IPS-20b (cell line): ENCODE measurements around the gene CSNK2A1.

Experiments
- H3K27ac ChIP-seq: one replicate; pipeline ENCODE4 v1.5.1; 2013; ENCODE audit warnings: low read length
- H3K27me3 ChIP-seq: 2 replicates; pipeline ENCODE4 v1.6.1; 2013; ENCODE audit warnings: mild to moderate bottlenecking, low read length, inconsistent platforms; ENCODE audit not compliant: insufficient read depth
- H3K36me3 ChIP-seq: 2 replicates; pipeline ENCODE4 v1.6.1; 2013; ENCODE audit warnings: low read depth, mild to moderate bottlenecking, inconsistent platforms, low read length, moderate library complexity; ENCODE audit not compliant: insufficient read depth
- H3K4me1 ChIP-seq: 2 replicates; pipeline ENCODE4 v1.6.1; 2013; ENCODE audit warnings: mild to moderate bottlenecking, control low read depth, inconsistent platforms, low read length, moderate library complexity; ENCODE audit not compliant: insufficient read depth
- H3K4me3 ChIP-seq: 2 replicates; pipeline ENCODE4 v1.5.1; 2013; ENCODE audit warnings: mild to moderate bottlenecking, low read length, inconsistent platforms
- H3K9ac ChIP-seq: 2 replicates; pipeline ENCODE4 v1.6.1; 2013; ENCODE audit warnings: low read depth, mild to moderate bottlenecking, inconsistent platforms, low read length, moderate library complexity
- H3K9me3 ChIP-seq: 2 replicates; pipeline ENCODE4 v1.6.1; 2013; ENCODE audit warnings: mild to moderate bottlenecking, low read depth, low read length, inconsistent platforms; ENCODE audit not compliant: insufficient read depth

The CSNK2A1 gene

GRCh38 chr20:507006-507758 lies 36.4 kb downstream of the CSNK2A1 start:
- H3K27me3 ChIP-seq = no peaks in the 10 kb centered on the region
- H3K9me3 ChIP-seq = no peaks in the 10 kb centered on the region
- H3K27ac ChIP-seq = no peak overlapping the region
- H3K4me3 ChIP-seq = no peak overlapping the region
- H3K36me3 ChIP-seq = peaks cover 75% of the 10 kb centered on the region
- no peak overlapping the region for H3K9ac ChIP-seq
- no peaks in the 10 kb centered on the region for H3K4me1 ChIP-seq

GRCh38 chr20:504632-505075 lies 38.9 kb downstream of the CSNK2A1 start:
- no peaks in the 10 kb centered on the region for H3K9me3 ChIP-seq
- H3K36me3 ChIP-seq = peaks cover 90% of the 10 kb centered on the region
- H3K4me3 ChIP-seq = no peak overlapping the region
- no peaks in the 10 kb centered on the region for H3K27me3 ChIP-seq
- no peak overlapping the region for H3K9ac ChIP-seq
- H3K27ac ChIP-seq = no peak overlapping the region
- no peaks in the 10 kb centered on the region for H3K4me1 ChIP-seq

DNA sequence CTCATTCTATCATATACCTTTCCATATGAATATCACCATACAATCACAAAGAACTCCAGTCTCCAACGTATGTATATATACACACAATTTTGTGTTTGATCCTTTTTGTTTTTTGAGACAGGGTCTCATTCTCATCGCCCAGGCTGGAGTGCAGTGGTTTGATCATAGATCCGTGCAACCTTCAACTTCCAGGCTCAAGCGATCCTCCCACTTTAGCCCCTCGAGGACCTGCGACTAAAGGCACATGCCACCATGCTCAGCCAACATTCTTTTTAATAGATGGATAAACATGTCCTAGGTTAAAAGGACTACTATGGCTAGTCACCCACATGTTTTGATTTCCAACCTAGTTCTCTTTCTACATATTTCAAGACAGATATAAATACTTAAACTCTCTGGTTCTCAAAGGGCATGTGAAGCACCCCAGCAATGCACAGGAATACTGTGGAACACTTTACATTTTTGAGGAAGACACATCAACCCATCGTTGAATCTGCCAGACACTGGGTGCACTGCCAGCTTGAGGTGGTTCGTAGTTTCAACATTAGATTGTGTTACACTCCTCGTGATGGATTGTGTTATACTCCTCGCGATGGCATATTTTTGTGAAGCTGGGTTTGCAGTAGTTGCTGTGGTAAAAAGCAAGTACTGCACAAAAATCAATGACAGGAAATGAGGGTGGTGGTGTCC lies 40.4 kb downstream of the CSNK2A1 start:
- H3K36me3 ChIP-seq = peaks cover 90% of the 10 kb centered on the region
- H3K4me1 ChIP-seq = no peaks in the 10 kb centered on the region
- H3K9me3 ChIP-seq = no peaks in the 10 kb centered on the region
- H3K9ac ChIP-seq = no peak overlapping the region
- no peak overlapping the region for H3K27ac ChIP-seq
- no peak overlapping the region for H3K4me3 ChIP-seq
- H3K27me3 ChIP-seq = no peaks in the 10 kb centered on the region

DNA sequence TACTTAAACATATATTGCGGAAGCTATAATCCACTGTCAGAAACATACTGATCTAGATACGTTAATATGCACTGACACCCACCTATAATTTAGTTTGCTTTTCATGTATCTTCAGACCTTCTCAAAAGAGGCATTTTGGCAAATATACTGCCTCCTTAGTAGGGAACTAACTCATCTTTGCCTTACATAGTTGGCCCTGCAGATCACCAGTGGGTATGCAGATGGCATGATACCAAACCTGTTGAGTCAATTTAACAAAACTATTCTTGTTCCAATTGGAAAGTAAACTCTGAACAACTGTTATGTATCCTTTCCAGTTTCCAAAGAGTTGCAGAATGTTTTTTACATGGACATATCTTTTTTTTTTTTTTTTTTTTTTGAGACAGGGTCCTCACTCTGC lies 45.6 kb downstream of the CSNK2A1 start:
- Histone ChIP-seq H3K4me3 (no peak overlapping the region), H3K27ac (no peak overlapping the region), H3K4me1 (no peaks in the 10 kb centered on the region), H3K36me3 (peaks cover 95% of the 10 kb centered on the region), H3K9ac (no peak overlapping the region), H3K9me3 (no peaks in the 10 kb centered on the region), H3K27me3 (no peaks in the 10 kb centered on the region)

GRCh38 chr20:496126-496696 lies 47.4 kb downstream of the CSNK2A1 start:
- Histone ChIP-seq H3K9me3 (no peaks in the 10 kb centered on the region), H3K27ac (no peak overlapping the region), H3K36me3 (peaks cover 96% of the 10 kb centered on the region), H3K4me1 (no peaks in the 10 kb centered on the region), H3K4me3 (no peak overlapping the region), H3K27me3 (no peaks in the 10 kb centered on the region), H3K9ac (no peak overlapping the region)

DNA sequence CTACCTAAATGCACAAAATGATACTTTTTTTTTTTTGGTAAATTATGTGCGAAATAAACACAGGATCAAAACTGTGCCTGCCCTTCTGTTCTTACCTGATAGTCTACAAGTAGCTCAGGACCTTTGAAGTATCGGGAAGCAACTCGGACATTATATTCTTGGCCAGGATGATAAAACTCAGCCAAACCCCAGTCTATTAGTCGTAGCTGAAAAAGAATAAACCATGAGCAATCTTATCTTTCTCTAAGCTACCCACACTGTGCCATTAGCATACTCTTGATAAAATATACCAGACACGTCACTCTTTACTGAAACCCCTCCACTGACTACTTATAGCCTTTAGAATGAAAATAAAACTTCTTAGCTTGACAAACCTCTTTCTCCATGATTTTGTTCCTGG lies 51.4 kb downstream of the CSNK2A1 start:
- no peaks in the 10 kb centered on the region for H3K4me1 ChIP-seq
- no peaks in the 10 kb centered on the region for H3K27me3 ChIP-seq
- no peak overlapping the region for H3K9ac ChIP-seq
- H3K4me3 ChIP-seq = no peak overlapping the region
- no peak overlapping the region for H3K27ac ChIP-seq
- H3K36me3 ChIP-seq = peaks cover 96% of the 10 kb centered on the region
- no peaks in the 10 kb centered on the region for H3K9me3 ChIP-seq

DNA sequence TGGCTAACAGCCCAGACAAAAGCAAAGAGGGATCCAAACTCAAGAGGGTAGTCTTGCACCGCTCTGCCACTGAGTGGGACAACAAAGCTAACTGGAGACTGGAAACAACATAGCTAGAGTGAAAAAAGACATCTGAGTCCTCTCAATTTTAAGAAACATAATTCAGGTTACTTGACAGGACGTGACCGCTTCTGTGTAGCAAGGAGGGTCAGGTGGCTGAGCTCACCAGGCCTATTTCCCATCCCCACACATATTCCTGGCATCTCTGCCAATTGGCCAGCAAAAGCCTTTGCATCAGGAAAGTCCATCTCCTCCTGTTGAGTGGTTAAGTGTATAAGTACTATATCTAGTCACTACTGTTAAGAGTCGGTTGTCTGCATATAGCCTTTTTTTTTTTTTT lies 55.9 kb downstream of the CSNK2A1 start:
- no peaks in the 10 kb centered on the region for H3K27me3 ChIP-seq
- peaks cover 98% of the 10 kb centered on the region for H3K36me3 ChIP-seq
- no peaks in the 10 kb centered on the region for H3K4me1 ChIP-seq
- no peak overlapping the region for H3K9ac ChIP-seq
- no peak overlapping the region for H3K27ac ChIP-seq
- no peaks in the 10 kb centered on the region for H3K9me3 ChIP-seq
- H3K4me3 ChIP-seq = no peak overlapping the region

DNA sequence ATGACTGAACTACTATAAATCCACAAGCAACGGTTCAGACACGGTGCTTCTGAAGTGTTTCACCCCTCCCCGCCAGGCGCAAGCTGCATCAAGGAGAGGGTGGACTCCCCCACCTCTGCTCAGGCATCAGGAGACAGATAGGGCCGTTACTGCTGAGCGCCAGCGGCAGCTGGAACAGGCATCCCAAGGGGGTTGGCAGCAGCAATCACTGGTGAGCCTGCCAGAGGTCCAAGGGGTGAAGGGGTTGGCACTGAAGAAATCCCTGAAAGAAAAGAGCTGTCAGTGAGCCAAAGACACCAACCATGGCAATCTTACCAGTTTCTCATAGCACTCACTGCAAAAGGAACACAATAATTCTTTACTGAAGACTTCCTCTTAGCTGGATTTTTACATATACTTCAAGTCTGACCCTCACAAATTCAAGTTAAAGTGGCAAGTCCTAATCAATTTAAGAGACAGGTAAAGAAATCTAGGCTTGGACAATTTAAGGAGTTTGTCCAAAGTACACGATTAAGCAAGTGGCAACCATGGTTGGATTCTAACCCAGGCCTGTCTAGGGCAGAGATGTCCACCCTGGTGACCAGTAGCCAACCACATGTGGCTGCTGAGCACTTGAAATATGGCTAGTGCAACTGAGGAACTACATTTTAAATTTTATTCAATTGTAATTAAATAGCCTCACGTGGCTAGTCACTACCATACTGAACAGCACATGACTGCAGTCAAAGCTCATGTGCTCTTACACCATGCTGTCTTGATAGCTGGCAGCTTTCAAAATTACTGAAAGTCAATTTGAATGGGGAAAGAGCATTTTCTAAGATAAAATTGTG lies 59.6 kb downstream of the CSNK2A1 start:
- H3K9me3 ChIP-seq = no peaks in the 10 kb centered on the region
- peaks cover 99% of the 10 kb centered on the region for H3K36me3 ChIP-seq
- no peak overlapping the region for H3K4me3 ChIP-seq
- H3K27me3 ChIP-seq = no peaks in the 10 kb centered on the region
- H3K27ac ChIP-seq = no peak overlapping the region
- H3K9ac ChIP-seq = no peak overlapping the region
- no peaks in the 10 kb centered on the region for H3K4me1 ChIP-seq

DNA sequence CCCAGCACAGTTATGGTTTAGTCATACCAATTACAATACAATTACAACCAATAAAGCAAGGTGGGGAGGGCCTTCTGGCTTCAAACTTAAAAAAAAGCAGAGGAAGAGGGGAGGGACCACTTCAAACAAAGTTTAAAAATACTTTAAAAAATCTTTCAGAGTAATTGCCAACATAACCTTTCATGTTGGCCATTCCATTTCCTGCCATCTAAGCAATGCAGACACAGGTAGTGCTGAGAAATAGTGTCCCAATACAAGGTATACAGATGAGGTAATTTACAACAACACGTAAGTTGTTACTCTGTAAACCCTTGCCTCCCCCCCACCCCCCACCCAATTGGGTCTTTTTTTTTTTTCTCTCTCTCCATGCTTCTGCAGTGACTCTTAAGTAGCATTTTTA lies 62.4 kb downstream of the CSNK2A1 start:
- Histone ChIP-seq H3K27ac (no peak overlapping the region), H3K27me3 (no peaks in the 10 kb centered on the region), H3K4me1 (no peaks in the 10 kb centered on the region), H3K9ac (no peak overlapping the region), H3K9me3 (no peaks in the 10 kb centered on the region), H3K4me3 (no peak overlapping the region), H3K36me3 (peaks cover 90% of the 10 kb centered on the region)

- no peaks in the 10 kb centered on the region for H3K4me1 ChIP-seq
- H3K27ac ChIP-seq = no peak overlapping the region
- no peaks in the 10 kb centered on the region for H3K27me3 ChIP-seq
- no peak overlapping the region for H3K4me3 ChIP-seq
- H3K9me3 ChIP-seq = no peaks in the 10 kb centered on the region
- no peak overlapping the region for H3K9ac ChIP-seq
- peaks cover 85% of the 10 kb centered on the region for H3K36me3 ChIP-seq
These were observed 63.5 kb downstream of the CSNK2A1 start for GRCh38 chr20:480044-480443.

DNA sequence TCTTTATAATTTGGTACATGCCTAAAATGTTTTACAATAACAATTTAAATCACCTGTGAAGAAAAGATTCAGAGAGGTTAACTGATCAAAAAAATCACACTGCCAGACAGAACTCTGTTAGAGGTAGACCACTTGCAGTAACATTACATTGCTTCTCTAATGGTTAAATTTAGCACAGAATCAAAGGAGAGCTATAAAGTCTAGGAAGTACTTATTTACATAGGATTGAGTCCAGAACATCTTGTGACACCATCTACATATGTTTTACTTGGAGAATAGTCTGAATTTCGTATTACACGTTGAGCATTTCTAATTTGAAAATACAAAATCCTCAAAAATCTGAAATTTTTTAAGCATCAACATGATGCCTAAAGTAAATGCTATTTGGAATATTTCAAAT lies 64.1 kb downstream of the CSNK2A1 start:
- H3K9me3 ChIP-seq = no peaks in the 10 kb centered on the region
- peaks cover 80% of the 10 kb centered on the region for H3K36me3 ChIP-seq
- H3K4me3 ChIP-seq = no peak overlapping the region
- H3K4me1 ChIP-seq = no peaks in the 10 kb centered on the region
- H3K27me3 ChIP-seq = no peaks in the 10 kb centered on the region
- no peak overlapping the region for H3K9ac ChIP-seq
- no peak overlapping the region for H3K27ac ChIP-seq
